LHCN-M2 (cell line): Measurements from ENCODE around the gene MRNIP. TPM values are rescaled to one million over a fixed set of nuclear protein-coding genes. Genes with fewer than 3 reads are reported as not detected.
"Not testable (repeated sequence)": the region's sequence is repeated elsewhere in the genome, so short reads cannot be mapped to it uniquely, and the experiment has no call there.

Experiments
- DNase-seq: peaks from one replicate; pipeline ENCODE4 v3.0.0-alpha.2; 2012; ENCODE audit warnings: low read depth
- total RNA-seq: library from RNA; depleted of rRNA; stranded (reverse); fragments of >200 nt; gene quantifications from 2 replicates; pipeline ENCODE4 v1.2.3, GENCODE V29; 2014

Gene MRNIP
- total RNA-seq, 1 experiment from 2014 or later, result 15.3 TPM

- DNase-seq, result not testable (repeated sequence)
Measured at GRCh38 chr5:179871533-179871932, 12.9 kb upstream of the MRNIP start.

GRCh38 chr5:179870952-179871351 lies 12.3 kb upstream of the MRNIP start:
- DNase-seq, result no peak

- peak; percentile 25 for DNase-seq
Measured at GRCh38 chr5:179870403-179870903, 11.8 kb upstream of the MRNIP start.

GRCh38 chr5:179869641-179870402 lies 11.2 kb upstream of the MRNIP start:
- DNase-seq, result no peak

GRCh38 chr5:179869101-179869500 lies 10.5 kb upstream of the MRNIP start:
- DNase-seq, result no peak

- DNase-seq, result no peak
Measured at GRCh38 chr5:179868541-179868940, 9.9 kb upstream of the MRNIP start.

- no peak for DNase-seq
Measured at GRCh38 chr5:179867476-179867875, 8.9 kb upstream of the MRNIP start.

GRCh38 chr5:179867079-179867465 lies 8.5 kb upstream of the MRNIP start:
- DNase-seq, result no peak

GRCh38 chr5:179866241-179867078 lies 7.8 kb upstream of the MRNIP start:
- no peak for DNase-seq

GRCh38 chr5:179865491-179866240 lies 7.0 kb upstream of the MRNIP start:
- no peak for DNase-seq

GRCh38 chr5:179864686-179865085 lies 6.1 kb upstream of the MRNIP start:
- DNase-seq, result no peak

GRCh38 chr5:179863449-179864085 lies 5.0 kb upstream of the MRNIP start:
- no peak for DNase-seq

GRCh38 chr5:179862891-179863290 lies 4.3 kb upstream of the MRNIP start:
- no peak for DNase-seq

GRCh38 chr5:179862296-179862695 lies 3.7 kb upstream of the MRNIP start:
- DNase-seq, result no peak

GRCh38 chr5:179860301-179860700 lies 1.7 kb upstream of the MRNIP start:
- DNase-seq, result no peak

GRCh38 chr5:179858241-179858585 lies 404 bp downstream of the MRNIP start:
- DNase-seq, result no peak

GRCh38 chr5:179854356-179854755 lies 4.3 kb downstream of the MRNIP start:
- no peak for DNase-seq

- no peak for DNase-seq
Measured at GRCh38 chr5:179852993-179853547, 5.5 kb downstream of the MRNIP start.

GRCh38 chr5:179841621-179842020 lies 17.0 kb downstream of the MRNIP start:
- no peak for DNase-seq

- no peak for DNase-seq
Measured at GRCh38 chr5:179840766-179841165, 17.9 kb downstream of the MRNIP start.

- no peak for DNase-seq
Measured at GRCh38 chr5:179840321-179840720, 18.3 kb downstream of the MRNIP start.
